NCI-H2107 treated with DMSO at 0.1 percent for 48 hours (cell line): ENCODE results near the gene RNF31.

Source experiments
- DNase-seq: peaks from one replicate; lab custom pipeline; 2025; ENCODE audit not compliant: unreplicated experiment; lab: John Stamatoyannopoulos, UW

RNF31 gene

GRCh38 chr14:24116128-24116814 is 31.0 kb upstream of the RNF31 start:
- DNase-seq = no peak

GRCh38 chr14:24117179-24117578 is 30.1 kb upstream of the RNF31 start:
- no peak for DNase-seq

- no peak for DNase-seq
These were observed 27.6 kb upstream of the RNF31 start for GRCh38 chr14:24119691-24120090.

GRCh38 chr14:24121210-24121609 is 26.1 kb upstream of the RNF31 start:
- DNase-seq = no peak

- DNase-seq = no peak
These were observed 24.9 kb upstream of the RNF31 start for GRCh38 chr14:24122416-24122815.

GRCh38 chr14:24122898-24123297 is 24.4 kb upstream of the RNF31 start:
- no peak for DNase-seq

- DNase-seq = no peak
These were observed 23.6 kb upstream of the RNF31 start for GRCh38 chr14:24123424-24124417.

- no peak for DNase-seq
These were observed 20.4 kb upstream of the RNF31 start for GRCh38 chr14:24126939-24127338.

- no peak for DNase-seq
These were observed 19.6 kb upstream of the RNF31 start for GRCh38 chr14:24127673-24128072.

- DNase-seq = no peak
These were observed 17.8 kb upstream of the RNF31 start for GRCh38 chr14:24129410-24129998.

- no peak for DNase-seq
These were observed 16.9 kb upstream of the RNF31 start, which contains the start of gene FITM1 for GRCh38 chr14:24130380-24130716. Gene FITM1, plus strand, starts transcription at chr14:24130659. Its CDS starts 905 bp downstream, at chr14:24131564.

- DNase-seq = no peak
These were observed 16.4 kb upstream of the RNF31 start for GRCh38 chr14:24130717-24131548.

- DNase-seq = no peak
These were observed 15.7 kb upstream of the RNF31 start for GRCh38 chr14:24131549-24131966.

- DNase-seq = peak; percentile 68
These were observed 15.1 kb upstream of the RNF31 start for GRCh38 chr14:24132061-24132685.

GRCh38 chr14:24132976-24133375 is 14.3 kb upstream of the RNF31 start:
- no peak for DNase-seq

- DNase-seq = no peak
These were observed 13.6 kb upstream of the RNF31 start for GRCh38 chr14:24133735-24134134.

- DNase-seq = no peak
These were observed 11.8 kb upstream of the RNF31 start for GRCh38 chr14:24135584-24135833.

- peak; percentile 87 for DNase-seq
These were observed 11.2 kb upstream of the RNF31 start, which contains the start of gene PSME1 for GRCh38 chr14:24135834-24136683. Gene PSME1, plus strand, starts transcription at chr14:24136194. Its CDS starts 69 bp downstream, at chr14:24136263.

GRCh38 chr14:24136684-24137528 is 10.4 kb upstream of the RNF31 start:
- no peak for DNase-seq
